Measurements from ENCODE around the gene ZNF830.
A peak's percentile ranks its signal among the peaks of the same experiment; 100 is the strongest.

The ZNF830 gene

GRCh38 chr17:34974794-34975785, 13.8 kb downstream of the ZNF830 start:
- no peaks in the 10 kb centered on the region for H3K9me2 ChIP-seq (replicated peaks; ENCODE audit: insufficient read depth, low read length)
- no peak overlapping the region for H3K4me3 ChIP-seq (ENCODE audit: low read length)
- no peak overlapping the region for H2AFZ ChIP-seq (ENCODE audit: low read length)
- no peaks in the 10 kb centered on the region for H3F3A ChIP-seq (ENCODE audit: insufficient read depth, low read length)
- no peaks in the 10 kb centered on the region for H3K9me3 ChIP-seq (replicated peaks; ENCODE audit: insufficient read depth, low read length)
- H3K4me1 ChIP-seq (ENCODE audit: low read length): no peaks in the 10 kb centered on the region
- DNase-seq: no peak
- no peak overlapping the region for H3K27ac ChIP-seq (ENCODE audit: low read length)
- H3K36me3 ChIP-seq (replicated peaks; ENCODE audit: insufficient read depth, low read length): no peaks in the 10 kb centered on the region
- H4K20me1 ChIP-seq (ENCODE audit: insufficient read depth, low read length): no peaks in the 10 kb centered on the region
- no peaks in the 10 kb centered on the region for H3K79me2 ChIP-seq (ENCODE audit: low read length)
- H3K9ac ChIP-seq (ENCODE audit: low read length): no peak overlapping the region
- no peak for TF ChIP-seq CTCF (IDR thresholded peaks at IDR 0.05; ENCODE audit: low read length)
- TF ChIP-seq EZH2phosphoT487 (IDR thresholded peaks at IDR 0.05; ENCODE audit: low read length): no peak
- no peak for TF ChIP-seq EZH2 (optimal IDR thresholded peaks at IDR 0.05; ENCODE audit: low read depth, low read length)
- H3K27me3 ChIP-seq (replicated peaks; ENCODE audit: insufficient read depth, low read length): no peaks in the 10 kb centered on the region
- no peak overlapping the region for H3K4me2 ChIP-seq (ENCODE audit: low read depth, low read length)

DNA sequence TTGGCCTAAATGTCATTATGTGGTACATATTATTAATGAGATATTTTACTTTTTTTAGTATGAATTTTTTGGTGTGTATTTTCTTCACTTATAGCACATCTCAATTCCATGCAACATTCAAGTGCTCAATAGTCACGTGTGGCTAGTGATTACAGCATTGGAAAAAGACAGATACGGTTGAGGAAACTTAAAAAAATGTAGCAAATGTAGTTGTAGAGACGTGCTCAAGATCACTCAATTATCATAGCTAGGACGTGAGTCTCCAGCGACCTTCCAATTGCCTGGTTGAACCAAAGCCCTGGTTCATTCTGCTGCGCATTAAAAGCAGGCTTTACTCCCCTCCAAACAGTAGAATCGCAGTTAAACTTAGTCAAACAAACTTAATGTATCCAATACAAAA, 17.8 kb downstream of the ZNF830 start:
- Histone ChIP-seq H3K27ac (ENCODE audit: low read length) (no peak overlapping the region), H3K79me2 (ENCODE audit: low read length) (peaks cover 30% of the 10 kb centered on the region), H3K9me2 (replicated peaks; ENCODE audit: insufficient read depth, low read length) (no peaks in the 10 kb centered on the region), H3K36me3 (replicated peaks; ENCODE audit: insufficient read depth, low read length) (no peaks in the 10 kb centered on the region; the same call in 1 of the 2 replicates), H3K9ac (ENCODE audit: low read length) (no peak overlapping the region), H3K27me3 (replicated peaks; ENCODE audit: insufficient read depth, low read length) (no peaks in the 10 kb centered on the region), H3K4me2 (ENCODE audit: low read depth, low read length) (no peak overlapping the region), H2AFZ (ENCODE audit: low read length) (no peak overlapping the region), H3K9me3 (replicated peaks; ENCODE audit: insufficient read depth, low read length) (no peaks in the 10 kb centered on the region), H3K4me3 (ENCODE audit: low read length) (no peak overlapping the region), H4K20me1 (ENCODE audit: insufficient read depth, low read length) (no peaks in the 10 kb centered on the region), H3K4me1 (ENCODE audit: low read length) (0 out of 2 replicates have a peak, but pooled peaks cover 11% of the 10 kb centered on the region), H3F3A (ENCODE audit: insufficient read depth, low read length) (peaks cover 5% of the 10 kb centered on the region; the same call in 1 of the 2 replicates)
- no peak for DNase-seq
- TF ChIP-seq EZH2 (optimal IDR thresholded peaks at IDR 0.05; ENCODE audit: low read depth, low read length): no peak
- no peak for TF ChIP-seq CTCF (IDR thresholded peaks at IDR 0.05; ENCODE audit: low read length)
- TF ChIP-seq EZH2phosphoT487 (IDR thresholded peaks at IDR 0.05; ENCODE audit: low read length): no peak

DNA sequence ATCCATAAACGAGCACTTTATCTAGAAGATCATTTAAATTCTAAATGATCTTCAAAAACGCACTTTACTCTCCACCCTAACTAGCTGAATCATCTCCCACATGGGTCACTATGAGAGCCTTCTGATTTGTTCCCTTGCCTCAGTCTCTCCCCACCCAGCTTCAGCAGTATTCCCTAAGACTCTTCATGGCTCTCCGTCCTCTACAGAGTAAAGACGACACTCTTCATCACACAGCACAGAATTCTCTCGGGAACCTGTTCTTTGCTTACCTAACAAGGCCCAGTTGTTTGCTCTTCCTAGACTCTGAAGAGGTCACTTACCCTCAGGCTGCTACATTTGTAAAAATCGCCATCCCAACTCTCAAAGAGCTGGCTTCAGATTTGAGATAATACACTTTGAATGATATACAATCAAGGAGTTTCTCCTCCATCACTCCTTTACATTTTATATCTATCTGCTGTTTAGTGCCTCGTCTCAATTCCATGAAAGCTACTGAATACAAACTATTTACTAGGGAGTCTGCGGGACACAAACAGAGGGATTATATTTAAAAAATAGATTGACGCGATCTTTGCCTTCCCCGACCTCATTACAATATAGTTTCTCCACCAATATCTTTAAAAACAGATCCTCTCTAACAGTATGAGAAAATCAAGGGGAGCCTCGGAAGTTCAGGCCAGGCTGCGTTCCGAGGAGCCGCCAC, 18.5 kb downstream of the ZNF830 start:
- peak overlapping the region; percentile 82 for H3K4me2 ChIP-seq (ENCODE audit: low read depth, low read length)
- 0 out of 2 replicates have a peak, but pooled peaks cover 11% of the 10 kb centered on the region for H3K4me1 ChIP-seq (ENCODE audit: low read length)
- peak overlapping the region; percentile 42 for H2AFZ ChIP-seq (ENCODE audit: low read length)
- no peaks in the 10 kb centered on the region; the same call in 1 of the 2 replicates for H3K36me3 ChIP-seq (replicated peaks; ENCODE audit: insufficient read depth, low read length)
- no peaks in the 10 kb centered on the region for H3K9me2 ChIP-seq (replicated peaks; ENCODE audit: insufficient read depth, low read length)
- H3K27ac ChIP-seq (ENCODE audit: low read length): peak overlapping the region; percentile 88; the same call in 1 of the 2 replicates
- peaks cover 5% of the 10 kb centered on the region; the same call in 1 of the 2 replicates for H3F3A ChIP-seq (ENCODE audit: insufficient read depth, low read length)
- H3K79me2 ChIP-seq (ENCODE audit: low read length): peaks cover 35% of the 10 kb centered on the region
- no peaks in the 10 kb centered on the region for H3K9me3 ChIP-seq (replicated peaks; ENCODE audit: insufficient read depth, low read length)
- no peaks in the 10 kb centered on the region for H3K27me3 ChIP-seq (replicated peaks; ENCODE audit: insufficient read depth, low read length)
- no peaks in the 10 kb centered on the region for H4K20me1 ChIP-seq (ENCODE audit: insufficient read depth, low read length)
- peak overlapping the region; percentile 73 for H3K4me3 ChIP-seq (ENCODE audit: low read length)
- TF ChIP-seq EZH2 (optimal IDR thresholded peaks at IDR 0.05; ENCODE audit: low read depth, low read length): no peak
- TF ChIP-seq EZH2phosphoT487 (IDR thresholded peaks at IDR 0.05; ENCODE audit: low read length): no peak
- no peak for TF ChIP-seq CTCF (IDR thresholded peaks at IDR 0.05; ENCODE audit: low read length)
- peak overlapping the region; percentile 98 for H3K9ac ChIP-seq (ENCODE audit: low read length)
- no peak for DNase-seq
